Hypothalamus (tissue), 51 donors: ENCODE data around the gene KCNQ1.

Source experiments
- DNase-seq, 51 donors: peaks; one replicate each; lab custom pipeline; 2025; lab: John Stamatoyannopoulos, UW

Gene KCNQ1

GRCh38 chr11:2731130-2732125 lies 286.6 kb downstream of the KCNQ1 start:
- DNase-seq, result peak in 1 of 51 donors; percentile 31

- peak in 40 of 51 donors; percentile 19 to 89 (median 64) for DNase-seq
These were observed 287.6 kb downstream of the KCNQ1 start for GRCh38 chr11:2732261-2732939.

DNA sequence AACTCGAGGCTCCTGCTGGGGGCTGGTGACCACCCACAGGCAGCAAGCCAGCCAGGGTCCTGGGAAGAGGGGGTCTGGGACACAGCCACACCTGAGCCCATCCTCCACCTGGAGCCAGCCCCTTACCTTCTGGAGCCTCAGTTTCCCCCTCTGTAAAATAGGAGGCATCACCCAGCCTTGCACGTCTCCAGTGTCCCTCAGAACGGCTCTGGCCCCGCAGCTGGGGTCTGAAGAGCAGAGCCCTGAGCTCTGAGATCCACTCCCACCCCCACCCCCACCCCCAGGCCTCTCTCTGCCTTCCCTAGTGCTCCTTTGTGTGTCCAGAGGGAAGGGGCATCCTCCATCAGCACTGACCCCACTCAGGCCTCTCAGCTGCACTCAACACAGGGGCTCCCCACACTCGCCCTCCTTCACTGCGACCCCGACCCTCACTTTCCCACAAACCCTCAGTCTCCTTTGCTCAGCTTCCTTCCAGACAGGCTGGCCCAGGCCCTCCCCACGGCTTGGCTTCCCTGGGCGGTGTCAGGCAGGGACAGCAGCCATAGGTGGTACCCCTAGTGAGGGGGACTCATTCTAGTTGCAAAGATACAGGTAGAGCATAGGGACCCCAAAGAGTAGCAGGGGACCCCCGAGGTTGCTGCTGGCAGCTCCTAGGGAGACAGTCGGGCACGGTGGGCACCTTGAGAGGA lies 288.3 kb downstream of the KCNQ1 start:
- DNase-seq, result no peak

GRCh38 chr11:2734181-2735052 lies 289.6 kb downstream of the KCNQ1 start:
- DNase-seq, result no peak

- no peak for DNase-seq
These were observed 290.3 kb downstream of the KCNQ1 start for GRCh38 chr11:2735053-2735589.

- no peak for DNase-seq
These were observed 291.9 kb downstream of the KCNQ1 start for GRCh38 chr11:2736577-2737225.

GRCh38 chr11:2737226-2737590 lies 292.4 kb downstream of the KCNQ1 start:
- DNase-seq, result no peak

GRCh38 chr11:2737866-2738265 lies 293.1 kb downstream of the KCNQ1 start:
- DNase-seq, result no peak

DNA sequence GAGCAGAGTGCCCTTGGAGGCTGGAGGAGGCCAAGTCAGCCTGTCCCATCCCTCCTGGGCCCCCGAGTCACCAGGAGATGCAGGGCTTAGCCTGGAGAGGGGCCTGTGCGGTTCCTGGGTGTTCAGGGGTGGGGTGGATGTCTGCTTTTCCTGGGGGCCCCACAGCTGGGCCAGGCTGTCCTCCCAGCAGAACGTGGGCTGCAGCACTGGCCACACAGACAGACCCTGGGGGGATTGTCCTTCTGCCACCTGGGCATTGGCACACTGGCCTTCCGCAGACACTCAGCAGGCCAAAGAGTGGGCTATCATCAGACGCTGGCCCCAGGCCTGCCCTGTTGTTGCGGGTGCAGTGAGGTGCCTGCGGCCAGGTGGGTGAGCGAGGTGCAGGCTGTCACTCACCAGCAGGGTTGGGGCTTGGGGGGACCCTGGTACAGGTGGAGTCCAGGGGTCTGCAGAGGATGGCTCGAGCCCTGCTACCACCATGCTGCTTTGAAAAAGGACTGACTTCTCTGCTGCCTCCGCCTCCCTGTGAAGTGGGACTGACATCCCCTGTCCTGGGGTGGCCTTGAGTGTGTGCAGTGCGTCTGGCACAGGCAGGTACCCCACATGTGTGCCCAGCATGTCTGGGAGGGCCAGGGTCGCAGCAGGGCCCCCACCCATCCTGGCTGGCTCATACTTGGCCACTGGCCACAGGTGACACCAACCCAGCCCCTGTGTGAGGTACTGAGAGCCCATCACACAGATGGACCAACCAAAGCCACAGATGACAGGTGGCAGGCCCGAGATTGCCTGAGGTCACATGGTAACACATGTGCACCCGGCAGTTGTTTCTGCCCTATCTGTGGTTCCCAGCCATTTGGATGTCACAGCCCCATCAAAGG lies 294.0 kb downstream of the KCNQ1 start:
- DNase-seq, result no peak

DNA sequence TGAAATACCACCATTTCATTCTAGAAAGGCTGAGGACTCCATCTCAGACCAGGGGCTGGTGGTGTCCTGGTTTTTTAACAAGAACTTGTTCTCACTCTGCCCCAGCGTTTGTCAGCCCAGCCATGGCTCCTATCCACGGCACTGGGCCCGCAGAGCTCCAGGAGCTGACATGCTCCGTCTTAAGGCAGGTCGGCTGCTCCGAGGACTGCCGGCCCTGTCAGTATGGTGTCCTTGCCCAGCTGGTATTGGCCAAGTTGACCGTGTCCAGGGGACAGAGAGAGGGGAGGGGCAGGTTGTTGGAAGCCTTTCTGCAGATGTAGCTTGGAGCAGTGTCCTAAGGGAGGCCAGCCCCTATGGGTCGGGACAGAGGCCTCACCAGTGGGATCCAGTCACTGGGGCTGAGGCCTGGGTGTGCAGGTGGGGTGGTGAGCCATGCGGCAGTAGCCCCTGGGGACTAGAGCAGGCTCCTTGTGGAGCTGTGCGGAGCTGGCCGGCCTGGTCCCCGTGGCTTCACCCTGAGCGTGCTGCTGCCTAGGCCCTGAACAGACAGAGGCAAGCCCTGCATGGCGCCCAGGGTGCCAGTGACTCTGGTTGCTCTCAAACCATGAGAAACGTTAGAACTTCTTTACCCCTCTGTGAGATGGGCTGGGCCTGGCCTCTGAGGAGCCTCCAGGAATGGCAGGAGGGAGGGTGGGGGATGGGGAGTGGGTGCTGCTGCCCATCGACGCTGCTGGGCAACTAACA lies 294.9 kb downstream of the KCNQ1 start:
- DNase-seq, result no peak

- no peak for DNase-seq
These were observed 295.6 kb downstream of the KCNQ1 start for GRCh38 chr11:2740275-2740940.

GRCh38 chr11:2741006-2741376 lies 296.2 kb downstream of the KCNQ1 start:
- no peak for DNase-seq

DNA sequence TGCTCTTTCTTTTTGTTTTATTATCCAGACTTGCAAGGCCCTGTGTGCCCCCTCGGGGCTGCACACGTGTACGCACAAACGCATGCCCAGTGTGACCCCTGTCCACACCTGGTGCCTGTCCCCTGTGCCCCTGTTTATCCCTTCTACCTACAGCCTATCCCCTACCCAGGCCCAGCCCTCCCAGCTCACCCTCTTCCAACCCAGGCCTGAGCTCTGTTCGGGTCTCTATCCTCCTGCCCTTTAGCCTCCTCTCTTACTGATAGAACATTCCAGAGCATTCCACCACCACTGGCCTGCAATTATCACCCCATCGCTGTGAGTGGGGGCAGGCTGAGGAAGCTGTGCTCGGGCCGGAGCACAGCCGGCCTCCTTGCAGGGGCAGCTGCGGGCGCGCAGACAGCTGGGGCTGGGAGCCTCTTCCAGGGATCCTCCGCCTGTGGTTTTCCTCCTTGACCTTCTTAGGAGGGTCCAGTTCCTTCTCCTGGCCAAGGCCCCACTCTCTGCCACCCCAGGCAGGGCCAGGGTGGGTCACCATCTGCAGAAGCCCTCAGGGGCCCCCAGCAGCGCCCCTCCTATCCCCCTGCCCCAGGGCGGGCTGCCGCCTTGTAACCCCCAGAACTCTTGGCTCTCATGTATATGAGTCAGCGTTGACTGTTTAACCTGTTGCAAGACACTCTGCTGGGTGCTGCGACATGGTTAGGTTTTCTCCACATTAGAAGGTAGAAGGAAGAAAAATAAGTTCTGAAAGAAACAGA lies 296.7 kb downstream of the KCNQ1 start:
- no peak for DNase-seq

- no peak for DNase-seq
These were observed 297.4 kb downstream of the KCNQ1 start for GRCh38 chr11:2742201-2742600.

DNA sequence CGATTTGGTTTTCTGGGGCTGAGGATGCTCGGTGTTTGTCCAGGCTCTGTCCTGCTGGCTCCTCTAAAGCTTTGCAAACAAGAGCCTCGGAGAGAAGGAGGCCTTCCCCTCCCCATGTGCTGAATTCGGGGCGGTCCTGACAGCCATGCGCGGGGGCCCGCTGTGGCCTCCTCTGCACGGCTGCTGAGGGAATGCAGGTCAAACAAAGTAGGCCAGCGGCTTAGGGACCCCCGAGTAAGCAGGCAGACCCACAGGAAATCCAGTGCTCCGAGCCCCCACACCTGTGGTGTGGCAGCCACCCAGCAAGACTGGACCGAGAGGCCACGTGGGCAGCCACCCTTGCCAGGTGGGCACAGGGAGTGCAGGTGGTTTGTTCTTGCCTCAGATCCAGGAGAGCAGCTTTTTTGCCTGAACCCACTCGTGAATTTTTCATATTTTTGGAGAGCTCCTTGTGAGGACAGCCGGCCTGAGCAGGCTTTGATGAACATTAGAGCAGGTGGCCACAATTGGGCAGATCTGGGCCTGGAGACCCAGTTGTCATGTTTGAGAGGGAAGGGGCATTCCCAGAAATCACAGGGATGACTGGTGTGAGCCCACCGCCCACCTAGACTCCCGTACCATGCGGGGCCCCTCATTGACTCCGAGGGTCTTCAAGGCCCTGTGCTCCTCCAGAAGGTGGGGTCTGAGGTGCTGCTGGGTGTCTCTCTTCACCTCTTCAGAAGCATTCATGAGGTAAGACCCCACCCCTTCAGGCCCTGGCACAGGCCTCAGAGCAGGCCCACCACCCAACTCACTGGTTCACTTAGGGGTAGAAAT lies 298.0 kb downstream of the KCNQ1 start:
- no peak for DNase-seq
